HCT116 (cell line): ENCODE data around the gene ATAD3C. TPM values are rescaled to one million over a fixed set of nuclear protein-coding genes. Genes with fewer than 3 reads are reported as not detected.

Experiments
- ATAC-seq: fragments of 200-7000 bp; cut with Tn5 transposase; 2 replicates; pipeline ENCODE4 v1.9.1; 2020; ENCODE audit warnings: mild to moderate bottlenecking, moderate library complexity
- BruUV-seq: library from RNA; stranded (reverse); fragments of 400-500 nt; replicated peaks from 2 replicates; lab custom pipeline; 2021; lab: Mats Ljungman, UMichigan
- CTCF ChIA-PET: fragments of 300-600 bp; sonication (Branson Sonifier 250); formaldehyde crosslinking; loops from one replicate; lab custom pipeline; 2021; ENCODE audit warnings: antibody characterized with exemption; lab: Charles Lee
- POLR2A ChIA-PET: fragments of 300-600, 350-600 bp; sonication (Branson Sonifier 250); formaldehyde crosslinking; loops from one replicate; lab custom pipeline; 2021; ENCODE audit warnings: antibody characterized with exemption; lab: Charles Lee
- RAD21 ChIA-PET, 2 experiments: fragments of 300-600 bp; sonication (Branson Sonifier 250); formaldehyde crosslinking; loops; one replicate each; lab custom pipeline; 2023; ENCODE audit warnings: low total read pairs in 2 of 2; ENCODE audit not compliant: uncharacterized antibody in 2 of 2, unreplicated experiment in 2 of 2, low non-redundant PET in 1 of 2; lab: Charles Lee
- DNase-seq: peaks from one replicate; pipeline ENCODE4 v3.0.0-alpha.2; 2010; ENCODE audit warnings: low read depth, low spot score
- H2AFZ ChIP-seq: fragments of 200-600 bp; shearing (Covaris generic), sonication (generic); 2 replicates; pipeline ENCODE4 v1.6.1; 2017; ENCODE audit warnings: low read depth, mixed run types, mixed read lengths, antibody characterized with exemption, low read length; ENCODE audit not compliant: poor library complexity, severe bottlenecking
- H3K27ac ChIP-seq: 2 replicates; pipeline ENCODE4 v1.5.1; 2012; ENCODE audit warnings: low read depth, low read length
- H3K27me3 ChIP-seq: fragments of 200-600 bp; sonication (generic); 2 replicates; pipeline ENCODE4 v1.6.1; 2016; ENCODE audit warnings: mixed run types, low read length, mixed read lengths; ENCODE audit not compliant: insufficient read depth
- H3K36me3 ChIP-seq, 2 experiments: fragments of 200-500 bp in 1 of 2; fragments of 200-600 bp in 1 of 2; sonication (Bioruptor generic) in 1 of 2; sonication (generic) in 1 of 2; 2 replicates each; pipeline versions ENCODE4 v1.5.1 to v1.6.1; 2014 to 2016; ENCODE audit warnings: low read length in 2 of 2, inconsistent platforms in 1 of 2, mixed read lengths in 1 of 2, mixed run types in 1 of 2; ENCODE audit not compliant: insufficient read depth in 2 of 2, control insufficient read depth in 1 of 2
- H3K4me1 ChIP-seq, 2 experiments: fragments of 200-600 bp in 1 of 2; sonication (generic) in 1 of 2; 2 replicates each; pipeline versions ENCODE4 v1.5.1 to v1.6.1; 2012 to 2017; ENCODE audit warnings: low read length in 2 of 2, inconsistent platforms in 1 of 2, mild to moderate bottlenecking in 1 of 2, mixed read lengths in 1 of 2, mixed run types in 1 of 2, moderate library complexity in 1 of 2; ENCODE audit not compliant: insufficient read depth in 2 of 2, control insufficient read depth in 1 of 2
- H3K4me2 ChIP-seq: fragments of 200-600 bp; sonication (generic); 2 replicates; pipeline ENCODE4 v1.6.1; 2017; ENCODE audit warnings: mixed run types, low read length, mixed read lengths
- H3K4me3 ChIP-seq, 2 experiments: fragments of 200-600 bp in 1 of 2; sonication (generic) in 1 of 2; replicated peaks in 1 of 2; 2 replicates each; pipeline ENCODE4 v1.5.1; 2011 to 2016; ENCODE audit warnings: low read length in 2 of 2, control low read depth in 1 of 2, low read depth in 1 of 2, mild to moderate bottlenecking in 1 of 2, mixed read lengths in 1 of 2, mixed run types in 1 of 2
- H3K79me2 ChIP-seq: fragments of 200-600 bp; sonication (generic); 2 replicates; pipeline ENCODE4 v1.6.1; 2017; ENCODE audit warnings: mild to moderate bottlenecking, mixed run types, low read length, moderate library complexity, mixed read lengths; ENCODE audit not compliant: insufficient read depth
- H3K9ac ChIP-seq: fragments of 200-600 bp; sonication (generic); 2 replicates; pipeline ENCODE4 v1.6.1; 2016; ENCODE audit warnings: low read length, mixed read lengths
- H3K9me2 ChIP-seq: fragments of 200-600 bp; sonication (generic), shearing (Covaris generic); 2 replicates; pipeline ENCODE4 v1.6.1; 2017; ENCODE audit warnings: mixed run types, mild to moderate bottlenecking, moderate library complexity; ENCODE audit not compliant: insufficient read depth
- H3K9me3 ChIP-seq, 2 experiments: fragments of 200-500 bp in 1 of 2; fragments of 200-600 bp in 1 of 2; sonication (Bioruptor generic) in 1 of 2; sonication (generic) in 1 of 2; 2 replicates each; pipeline ENCODE4 v1.6.1; 2014 to 2017; ENCODE audit warnings: low read length in 2 of 2, mixed read lengths in 2 of 2, inconsistent platforms in 1 of 2, low read depth in 1 of 2, mild to moderate bottlenecking in 1 of 2, mixed run types in 1 of 2, moderate library complexity in 1 of 2; ENCODE audit not compliant: control insufficient read depth in 1 of 2, insufficient read depth in 1 of 2
- H4K20me1 ChIP-seq: fragments of 200-600 bp; sonication (generic), shearing (Covaris generic); 2 replicates; pipeline ENCODE4 v1.6.1; 2017; ENCODE audit warnings: mixed run types, mild to moderate bottlenecking, moderate library complexity; ENCODE audit not compliant: insufficient read depth
- EGR1 ChIP-seq: IDR thresholded peaks from 2 replicates; pipeline ENCODE4 v1.6.1; 2012; ENCODE audit warnings: low read depth
- ELF1 ChIP-seq: IDR thresholded peaks from 2 replicates; pipeline ENCODE4 v1.6.1; 2012; ENCODE audit warnings: low read depth, borderline replicate concordance
- EZH2 ChIP-seq: fragments of 200-600 bp; sonication (generic); IDR thresholded peaks from 2 replicates; pipeline ENCODE4 v1.6.1; 2017; ENCODE audit warnings: antibody characterized with exemption, mixed run types
- EZH2phosphoT487 ChIP-seq: fragments of 200-600 bp; IDR thresholded peaks from 2 replicates; pipeline ENCODE4 v1.6.1; 2018; ENCODE audit warnings: antibody characterized with exemption, borderline replicate concordance
- RAD21 ChIP-seq: IDR thresholded peaks from 2 replicates; pipeline ENCODE4 v1.6.1; 2012; ENCODE audit warnings: low read depth, mild to moderate bottlenecking
- SIN3A ChIP-seq: IDR thresholded peaks from 2 replicates; pipeline ENCODE4 v1.6.1; 2012; ENCODE audit warnings: low read depth
- SP1 ChIP-seq: IDR thresholded peaks from 2 replicates; pipeline ENCODE4 v1.6.1; 2012; ENCODE audit warnings: low read depth
- TCF7L2 ChIP-seq: IDR thresholded peaks from 2 replicates; pipeline ENCODE4 v1.7.0; 2011; ENCODE audit warnings: borderline replicate concordance, inconsistent platforms; ENCODE audit not compliant: insufficient read depth, insufficient read length; ENCODE audit errors: extremely low read depth
- intact Hi-C: fragments of 100-400 bp; cut with micrococcal nuclease; formaldehyde crosslinking; loops from 2 replicates; pipeline ENCODE4 v1.10.0; 2022
- total RNA-seq: library from RNA; stranded (reverse); gene quantifications from one replicate; pipeline ENCODE4 v1.2.1, GENCODE V29; 2021; ENCODE audit not compliant: unreplicated experiment
- TF ChIP-seq, protein P1 (sequence below): IDR thresholded peaks from 2 replicates; pipeline ENCODE4 v1.6.1; 2011; ENCODE audit warnings: mild to moderate bottlenecking, low read length, moderate library complexity; ENCODE audit not compliant: insufficient replicate concordance; ENCODE audit errors: extremely low read depth
- TF ChIP-seq, protein P2 (sequence below): IDR thresholded peaks from 2 replicates; pipeline ENCODE4 v1.6.1; 2012; ENCODE audit warnings: low read depth
- TF ChIP-seq, protein P3 (sequence below): IDR thresholded peaks from 2 replicates; pipeline ENCODE4 v1.6.1; 2012

ATAD3C gene
- total RNA-seq, 1 experiment from 2014 or later, result 0.61 TPM

DNA sequence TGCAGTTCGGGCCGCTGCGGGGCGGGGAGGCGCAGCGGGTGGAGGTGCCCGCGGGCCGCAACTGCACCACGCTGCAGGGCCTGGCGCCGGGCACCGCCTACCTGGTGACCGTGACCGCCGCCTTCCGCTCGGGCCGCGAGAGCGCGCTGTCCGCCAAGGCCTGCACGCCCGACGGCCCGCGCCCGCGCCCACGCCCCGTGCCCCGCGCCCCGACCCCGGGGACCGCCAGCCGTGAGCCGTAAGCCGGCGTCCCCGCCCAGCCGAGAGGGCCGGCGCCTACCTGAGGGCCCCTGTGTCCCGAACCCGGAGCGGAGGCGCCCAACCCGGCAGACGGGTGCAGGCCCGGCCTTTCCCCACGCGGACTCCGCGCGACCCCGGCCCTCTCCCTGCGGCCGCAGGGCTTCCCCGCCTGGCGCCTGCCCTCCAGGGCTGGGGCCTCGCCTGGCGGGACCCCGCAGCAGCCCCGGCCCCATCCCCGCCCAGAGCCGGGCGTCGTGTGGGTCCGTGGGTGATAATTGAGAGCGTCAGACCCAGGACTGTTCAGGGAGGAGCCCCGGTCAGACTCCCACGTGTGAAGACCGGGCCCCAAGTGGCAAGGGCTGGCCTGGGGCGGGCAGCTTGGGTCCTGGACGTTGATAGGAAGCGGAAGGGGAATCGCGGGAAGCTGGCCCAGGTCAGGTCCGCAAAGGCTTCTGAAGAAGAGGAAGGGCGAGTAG lies 9.8 kb upstream of the ATAD3C start:
- Histone ChIP-seq H3K9me2 (no peaks in the 10 kb centered on the region), H3K4me3 (no peak overlapping the region), H2AFZ (no peak overlapping the region), H3K79me2 (peaks cover 30% of the 10 kb centered on the region; the same call in 1 of the 2 replicates), H3K4me1 (peaks cover 18 to 34% of the 10 kb centered on the region in 2 experiments), H4K20me1 (no peaks in the 10 kb centered on the region), H3K27me3 (no peaks in the 10 kb centered on the region), H3K27ac (no peak overlapping the region), H3K9ac (no peak overlapping the region), H3K4me2 (no peak overlapping the region), H3K36me3 (no peaks in the 10 kb centered on the region), H3K9me3 (no peaks in the 10 kb centered on the region)
- intact Hi-C loops, result loop anchor here (2.0 kb wide), 1 partner anchor 37 kb away; no protein-coding TSS in a partner anchor
- no TSS peak for BruUV-seq
- ATAC-seq, result no peak
- TF ChIP-seq SIN3A, result no peak
- no peak for TF ChIP-seq ELF1
- no peak for TF ChIP-seq RAD21
- no peak for TF ChIP-seq EZH2phosphoT487
- TF ChIP-seq SP1, result no peak
- CTCF ChIA-PET, result interaction anchor here (1.2 kb wide), 1 partner anchor 38 kb away, joined by 4 read pairs; no protein-coding TSS in a partner anchor
- POLR2A ChIA-PET, result no interaction called here
- no peak for DNase-seq
- RAD21 ChIA-PET, result no interaction called here

DNA sequence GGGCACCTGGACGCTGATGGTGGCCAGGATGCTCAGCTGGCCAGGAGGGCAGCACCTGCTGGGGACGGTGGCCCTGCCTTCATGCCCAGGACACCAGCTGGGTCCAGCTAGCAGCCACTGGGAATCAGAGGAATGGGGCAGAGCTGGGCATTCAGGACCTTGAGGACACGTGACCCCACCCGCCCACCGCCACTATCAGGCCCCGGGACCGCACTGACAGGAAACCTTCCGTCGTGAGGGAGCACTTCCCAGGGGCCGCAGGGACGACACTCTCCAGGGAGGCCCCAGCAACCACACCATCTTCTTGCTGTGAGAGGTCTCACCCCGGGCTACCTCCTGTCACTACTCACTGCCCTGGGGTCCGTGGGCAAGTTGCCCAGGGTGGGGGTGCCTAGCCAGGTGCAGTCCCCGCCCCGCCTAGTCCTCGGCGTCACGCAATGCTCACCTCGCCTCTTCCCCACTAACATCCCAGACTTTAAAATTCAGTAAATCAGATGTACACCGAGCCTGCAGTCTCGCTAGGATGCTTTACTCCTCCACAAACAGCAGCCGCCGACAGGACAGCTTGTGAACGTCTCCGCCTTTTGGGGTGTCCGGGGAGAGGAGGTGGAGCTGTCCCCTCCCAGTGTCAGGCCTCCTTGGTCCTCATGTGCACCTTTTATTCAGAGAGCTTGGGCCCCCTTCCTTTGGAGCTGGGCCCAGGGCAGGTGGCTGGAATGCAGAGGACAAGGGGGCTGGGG lies 9.1 kb upstream of the ATAD3C start:
- DNase-seq, result no peak
- POLR2A ChIA-PET, result interaction anchor here (0.6 kb wide), 1 partner anchor 371 kb away, joined by 7 read pairs; no protein-coding TSS in a partner anchor
- Histone ChIP-seq H3K4me3 (0 out of 4 replicates have a peak overlapping the region, but pooled peaks of 1 of the 2 experiments have one; percentile 13), H3K9me2 (no peaks in the 10 kb centered on the region), H3K27me3 (no peaks in the 10 kb centered on the region), H2AFZ (no peak overlapping the region), H3K36me3 (no peaks in the 10 kb centered on the region), H3K4me2 (peak overlapping the region; percentile 62), H3K9me3 (no peaks in the 10 kb centered on the region), H3K9ac (peak overlapping the region; percentile 47; the same call in 1 of the 2 replicates), H4K20me1 (no peaks in the 10 kb centered on the region), H3K4me1 (peaks cover 14 to 28% of the 10 kb centered on the region in 2 experiments), H3K27ac (peak overlapping the region; percentile 52; the same call in 1 of the 2 replicates), H3K79me2 (peaks cover 24% of the 10 kb centered on the region; the same call in 1 of the 2 replicates)
- CTCF ChIA-PET, result interaction anchor here (0.8 to 2.9 kb wide), 5 partner anchors 11 to 65 kb away, joined by 3 to 10 read pairs (median 4); partner anchors contain the start of gene CCNL2
- no peak for ATAC-seq
- no TSS peak for BruUV-seq
- RAD21 ChIA-PET, result no interaction called here
- intact Hi-C loops, result loop anchor here (2.0 kb wide), 1 partner anchor 38 kb away; no protein-coding TSS in a partner anchor
- TF ChIP-seq, protein P1, sequence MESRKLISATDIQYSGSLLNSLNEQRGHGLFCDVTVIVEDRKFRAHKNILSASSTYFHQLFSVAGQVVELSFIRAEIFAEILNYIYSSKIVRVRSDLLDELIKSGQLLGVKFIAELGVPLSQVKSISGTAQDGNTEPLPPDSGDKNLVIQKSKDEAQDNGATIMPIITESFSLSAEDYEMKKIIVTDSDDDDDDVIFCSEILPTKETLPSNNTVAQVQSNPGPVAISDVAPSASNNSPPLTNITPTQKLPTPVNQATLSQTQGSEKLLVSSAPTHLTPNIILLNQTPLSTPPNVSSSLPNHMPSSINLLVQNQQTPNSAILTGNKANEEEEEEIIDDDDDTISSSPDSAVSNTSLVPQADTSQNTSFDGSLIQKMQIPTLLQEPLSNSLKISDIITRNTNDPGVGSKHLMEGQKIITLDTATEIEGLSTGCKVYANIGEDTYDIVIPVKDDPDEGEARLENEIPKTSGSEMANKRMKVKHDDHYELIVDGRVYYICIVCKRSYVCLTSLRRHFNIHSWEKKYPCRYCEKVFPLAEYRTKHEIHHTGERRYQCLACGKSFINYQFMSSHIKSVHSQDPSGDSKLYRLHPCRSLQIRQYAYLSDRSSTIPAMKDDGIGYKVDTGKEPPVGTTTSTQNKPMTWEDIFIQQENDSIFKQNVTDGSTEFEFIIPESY, result no peak
- TF ChIP-seq SP1 (no peak), TCF7L2 (no peak), EGR1 (no peak), SIN3A (no peak), EZH2 (no peak)
- TF ChIP-seq, protein P2, sequence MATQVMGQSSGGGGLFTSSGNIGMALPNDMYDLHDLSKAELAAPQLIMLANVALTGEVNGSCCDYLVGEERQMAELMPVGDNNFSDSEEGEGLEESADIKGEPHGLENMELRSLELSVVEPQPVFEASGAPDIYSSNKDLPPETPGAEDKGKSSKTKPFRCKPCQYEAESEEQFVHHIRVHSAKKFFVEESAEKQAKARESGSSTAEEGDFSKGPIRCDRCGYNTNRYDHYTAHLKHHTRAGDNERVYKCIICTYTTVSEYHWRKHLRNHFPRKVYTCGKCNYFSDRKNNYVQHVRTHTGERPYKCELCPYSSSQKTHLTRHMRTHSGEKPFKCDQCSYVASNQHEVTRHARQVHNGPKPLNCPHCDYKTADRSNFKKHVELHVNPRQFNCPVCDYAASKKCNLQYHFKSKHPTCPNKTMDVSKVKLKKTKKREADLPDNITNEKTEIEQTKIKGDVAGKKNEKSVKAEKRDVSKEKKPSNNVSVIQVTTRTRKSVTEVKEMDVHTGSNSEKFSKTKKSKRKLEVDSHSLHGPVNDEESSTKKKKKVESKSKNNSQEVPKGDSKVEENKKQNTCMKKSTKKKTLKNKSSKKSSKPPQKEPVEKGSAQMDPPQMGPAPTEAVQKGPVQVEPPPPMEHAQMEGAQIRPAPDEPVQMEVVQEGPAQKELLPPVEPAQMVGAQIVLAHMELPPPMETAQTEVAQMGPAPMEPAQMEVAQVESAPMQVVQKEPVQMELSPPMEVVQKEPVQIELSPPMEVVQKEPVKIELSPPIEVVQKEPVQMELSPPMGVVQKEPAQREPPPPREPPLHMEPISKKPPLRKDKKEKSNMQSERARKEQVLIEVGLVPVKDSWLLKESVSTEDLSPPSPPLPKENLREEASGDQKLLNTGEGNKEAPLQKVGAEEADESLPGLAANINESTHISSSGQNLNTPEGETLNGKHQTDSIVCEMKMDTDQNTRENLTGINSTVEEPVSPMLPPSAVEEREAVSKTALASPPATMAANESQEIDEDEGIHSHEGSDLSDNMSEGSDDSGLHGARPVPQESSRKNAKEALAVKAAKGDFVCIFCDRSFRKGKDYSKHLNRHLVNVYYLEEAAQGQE, result no peak
- TF ChIP-seq, protein P3, sequence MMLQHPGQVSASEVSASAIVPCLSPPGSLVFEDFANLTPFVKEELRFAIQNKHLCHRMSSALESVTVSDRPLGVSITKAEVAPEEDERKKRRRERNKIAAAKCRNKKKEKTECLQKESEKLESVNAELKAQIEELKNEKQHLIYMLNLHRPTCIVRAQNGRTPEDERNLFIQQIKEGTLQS, result no peak
